Measurements from ENCODE around the gene IL1RL1.

IL1RL1 gene

GRCh38 chr2:102357937-102358336, 46.6 kb downstream of the IL1RL1 start:
- Histone ChIP-seq H3K79me2 (ENCODE audit: insufficient read depth, low read length) (no peaks in the 10 kb centered on the region), H3K4me2 (ENCODE audit: low read length) (no peak overlapping the region), H3K27ac (ENCODE audit: low read depth, low read length, poor library complexity, severe bottlenecking) (no peak overlapping the region), H2AFZ (ENCODE audit: low read length) (no peak overlapping the region), H3K9me2 (ENCODE audit: low read depth, low read length) (no peaks in the 10 kb centered on the region), H3K9me3 (ENCODE audit: low read length) (no peaks in the 10 kb centered on the region), H3K9ac (ENCODE audit: low read length) (no peak overlapping the region), H3K36me3 (ENCODE audit: insufficient read depth, low read length) (no peaks in the 10 kb centered on the region), H3F3A (ENCODE audit: insufficient read depth, low read length) (no peaks in the 10 kb centered on the region), H3K4me3 (ENCODE audit: low read depth, low read length, poor library complexity, severe bottlenecking) (no peak overlapping the region), H3K27me3 (ENCODE audit: insufficient read depth, low read length) (no peaks in the 10 kb centered on the region), H3K4me1 (ENCODE audit: insufficient read depth, low read length, severe bottlenecking) (peaks cover 5% of the 10 kb centered on the region), H4K20me1 (ENCODE audit: insufficient read depth, low read length) (no peaks in the 10 kb centered on the region)
- TF ChIP-seq, protein P1, sequence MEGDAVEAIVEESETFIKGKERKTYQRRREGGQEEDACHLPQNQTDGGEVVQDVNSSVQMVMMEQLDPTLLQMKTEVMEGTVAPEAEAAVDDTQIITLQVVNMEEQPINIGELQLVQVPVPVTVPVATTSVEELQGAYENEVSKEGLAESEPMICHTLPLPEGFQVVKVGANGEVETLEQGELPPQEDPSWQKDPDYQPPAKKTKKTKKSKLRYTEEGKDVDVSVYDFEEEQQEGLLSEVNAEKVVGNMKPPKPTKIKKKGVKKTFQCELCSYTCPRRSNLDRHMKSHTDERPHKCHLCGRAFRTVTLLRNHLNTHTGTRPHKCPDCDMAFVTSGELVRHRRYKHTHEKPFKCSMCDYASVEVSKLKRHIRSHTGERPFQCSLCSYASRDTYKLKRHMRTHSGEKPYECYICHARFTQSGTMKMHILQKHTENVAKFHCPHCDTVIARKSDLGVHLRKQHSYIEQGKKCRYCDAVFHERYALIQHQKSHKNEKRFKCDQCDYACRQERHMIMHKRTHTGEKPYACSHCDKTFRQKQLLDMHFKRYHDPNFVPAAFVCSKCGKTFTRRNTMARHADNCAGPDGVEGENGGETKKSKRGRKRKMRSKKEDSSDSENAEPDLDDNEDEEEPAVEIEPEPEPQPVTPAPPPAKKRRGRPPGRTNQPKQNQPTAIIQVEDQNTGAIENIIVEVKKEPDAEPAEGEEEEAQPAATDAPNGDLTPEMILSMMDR (IDR thresholded peaks at IDR 0.05; ENCODE audit: low read length) = no peak
- no peak for TF ChIP-seq EZH2 (IDR thresholded peaks at IDR 0.05; ENCODE audit: borderline replicate concordance, low read length)

DNA sequence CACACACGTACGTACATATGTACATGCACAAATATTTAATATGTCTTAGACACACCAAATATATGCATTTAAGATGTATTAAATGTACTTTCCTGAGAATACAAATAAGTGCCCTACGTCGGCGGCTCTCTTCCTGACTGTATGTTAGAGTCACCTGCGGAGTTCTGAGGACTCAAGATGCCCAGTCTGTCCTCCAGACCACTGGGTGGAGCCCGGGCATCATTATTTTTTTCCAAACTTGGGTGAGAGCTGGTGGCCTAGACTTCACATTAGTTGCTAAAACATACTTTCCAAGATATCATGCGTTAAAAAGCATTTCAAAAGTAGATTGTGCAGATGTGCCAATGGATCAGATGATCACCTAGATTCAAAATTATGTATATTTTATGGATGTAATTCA, 47.1 kb downstream of the IL1RL1 start:
- H3K9me3 ChIP-seq (ENCODE audit: low read length) = no peaks in the 10 kb centered on the region
- H3K36me3 ChIP-seq (ENCODE audit: insufficient read depth, low read length) = no peaks in the 10 kb centered on the region
- no peak overlapping the region for H3K4me3 ChIP-seq (ENCODE audit: low read depth, low read length, poor library complexity, severe bottlenecking)
- H3K79me2 ChIP-seq (ENCODE audit: insufficient read depth, low read length) = no peaks in the 10 kb centered on the region
- no peak overlapping the region for H2AFZ ChIP-seq (ENCODE audit: low read length)
- no peaks in the 10 kb centered on the region for H4K20me1 ChIP-seq (ENCODE audit: insufficient read depth, low read length)
- H3K9ac ChIP-seq (ENCODE audit: low read length) = no peak overlapping the region
- no peaks in the 10 kb centered on the region for H3F3A ChIP-seq (ENCODE audit: insufficient read depth, low read length)
- H3K4me2 ChIP-seq (ENCODE audit: low read length) = no peak overlapping the region
- peaks cover 5% of the 10 kb centered on the region for H3K4me1 ChIP-seq (ENCODE audit: insufficient read depth, low read length, severe bottlenecking)
- H3K27me3 ChIP-seq (ENCODE audit: insufficient read depth, low read length) = no peaks in the 10 kb centered on the region
- H3K27ac ChIP-seq (ENCODE audit: low read depth, low read length, poor library complexity, severe bottlenecking) = no peak overlapping the region
- TF ChIP-seq, protein P1 (IDR thresholded peaks at IDR 0.05; ENCODE audit: low read length) = no peak
- no peak for TF ChIP-seq EZH2 (IDR thresholded peaks at IDR 0.05; ENCODE audit: borderline replicate concordance, low read length)
- H3K9me2 ChIP-seq (ENCODE audit: low read depth, low read length) = no peaks in the 10 kb centered on the region

GRCh38 chr2:102359527-102359926, 48.2 kb downstream of the IL1RL1 start:
- Histone ChIP-seq H3K9me2 (ENCODE audit: low read depth, low read length) (no peaks in the 10 kb centered on the region), H3K4me2 (ENCODE audit: low read length) (no peak overlapping the region), H3K79me2 (ENCODE audit: insufficient read depth, low read length) (no peaks in the 10 kb centered on the region), H3K9ac (ENCODE audit: low read length) (no peak overlapping the region), H3K4me1 (ENCODE audit: insufficient read depth, low read length, severe bottlenecking) (peaks cover 5% of the 10 kb centered on the region), H4K20me1 (ENCODE audit: insufficient read depth, low read length) (no peaks in the 10 kb centered on the region), H3K4me3 (ENCODE audit: low read depth, low read length, poor library complexity, severe bottlenecking) (no peak overlapping the region), H3K36me3 (ENCODE audit: insufficient read depth, low read length) (no peaks in the 10 kb centered on the region), H3K27ac (ENCODE audit: low read depth, low read length, poor library complexity, severe bottlenecking) (no peak overlapping the region), H2AFZ (ENCODE audit: low read length) (no peak overlapping the region), H3F3A (ENCODE audit: insufficient read depth, low read length) (no peaks in the 10 kb centered on the region), H3K9me3 (ENCODE audit: low read length) (no peaks in the 10 kb centered on the region), H3K27me3 (ENCODE audit: insufficient read depth, low read length) (no peaks in the 10 kb centered on the region)
- TF ChIP-seq, protein P1 (IDR thresholded peaks at IDR 0.05; ENCODE audit: low read length) = no peak
- no peak for TF ChIP-seq EZH2 (IDR thresholded peaks at IDR 0.05; ENCODE audit: borderline replicate concordance, low read length)

Data from OCI-LY1 (cell line).